ENCODE measurements around the gene UBE4B.

UBE4B gene

GRCh38 chr1:10117132-10117531, 84.4 kb downstream of the UBE4B start:
- DNase-seq (ENCODE audit: low spot score): no peak

- DNase-seq (ENCODE audit: low spot score): no peak
These were observed 85.1 kb downstream of the UBE4B start for GRCh38 chr1:10117865-10118264.

- DNase-seq (ENCODE audit: low spot score): no peak
These were observed 88.9 kb downstream of the UBE4B start for GRCh38 chr1:10121688-10122087.

- no peak for DNase-seq (ENCODE audit: low spot score)
These were observed 90.2 kb downstream of the UBE4B start for GRCh38 chr1:10122926-10123325.

- DNase-seq (ENCODE audit: low spot score): no peak
These were observed 95.5 kb downstream of the UBE4B start for GRCh38 chr1:10128101-10128765.

- no peak for DNase-seq (ENCODE audit: low spot score)
These were observed 99.6 kb downstream of the UBE4B start for GRCh38 chr1:10132316-10132715.

GRCh38 chr1:10132852-10133251, 100.1 kb downstream of the UBE4B start:
- DNase-seq (ENCODE audit: low spot score): no peak

GRCh38 chr1:10140981-10141380, 108.2 kb downstream of the UBE4B start:
- no peak for DNase-seq (ENCODE audit: low spot score)

- DNase-seq (ENCODE audit: low spot score): no peak
These were observed 111.3 kb downstream of the UBE4B start for GRCh38 chr1:10143961-10144485.

- DNase-seq (ENCODE audit: low spot score): no peak
These were observed 113.6 kb downstream of the UBE4B start for GRCh38 chr1:10146391-10146790.

GRCh38 chr1:10149231-10149630, 116.5 kb downstream of the UBE4B start:
- no peak for DNase-seq (ENCODE audit: low spot score)

GRCh38 chr1:10152709-10153284, 120.0 kb downstream of the UBE4B start:
- DNase-seq (ENCODE audit: low spot score): peak; percentile 14

GRCh38 chr1:10155087-10155712, 122.4 kb downstream of the UBE4B start:
- no peak for DNase-seq (ENCODE audit: low spot score)

GRCh38 chr1:10160173-10160572, 127.4 kb downstream of the UBE4B start:
- no peak for DNase-seq (ENCODE audit: low spot score)

- no peak for DNase-seq (ENCODE audit: low spot score)
These were observed 128.2 kb downstream of the UBE4B start for GRCh38 chr1:10160907-10161490.

- no peak for DNase-seq (ENCODE audit: low spot score)
These were observed 129.0 kb downstream of the UBE4B start for GRCh38 chr1:10161541-10162290.

- no peak for DNase-seq (ENCODE audit: low spot score)
These were observed 136.3 kb downstream of the UBE4B start for GRCh38 chr1:10168912-10169514.

- no peak for DNase-seq (ENCODE audit: low spot score)
These were observed 137.4 kb downstream of the UBE4B start for GRCh38 chr1:10170239-10170574.

GRCh38 chr1:10171105-10171767, 138.5 kb downstream of the UBE4B start:
- no peak for DNase-seq (ENCODE audit: low spot score)

GRCh38 chr1:10171995-10172669, 139.4 kb downstream of the UBE4B start:
- no peak for DNase-seq (ENCODE audit: low spot score)

GRCh38 chr1:10173582-10173981, 140.8 kb downstream of the UBE4B start:
- no peak for DNase-seq (ENCODE audit: low spot score)
